ENCODE measurements around the gene PLXNA4.

Gene PLXNA4

DNA sequence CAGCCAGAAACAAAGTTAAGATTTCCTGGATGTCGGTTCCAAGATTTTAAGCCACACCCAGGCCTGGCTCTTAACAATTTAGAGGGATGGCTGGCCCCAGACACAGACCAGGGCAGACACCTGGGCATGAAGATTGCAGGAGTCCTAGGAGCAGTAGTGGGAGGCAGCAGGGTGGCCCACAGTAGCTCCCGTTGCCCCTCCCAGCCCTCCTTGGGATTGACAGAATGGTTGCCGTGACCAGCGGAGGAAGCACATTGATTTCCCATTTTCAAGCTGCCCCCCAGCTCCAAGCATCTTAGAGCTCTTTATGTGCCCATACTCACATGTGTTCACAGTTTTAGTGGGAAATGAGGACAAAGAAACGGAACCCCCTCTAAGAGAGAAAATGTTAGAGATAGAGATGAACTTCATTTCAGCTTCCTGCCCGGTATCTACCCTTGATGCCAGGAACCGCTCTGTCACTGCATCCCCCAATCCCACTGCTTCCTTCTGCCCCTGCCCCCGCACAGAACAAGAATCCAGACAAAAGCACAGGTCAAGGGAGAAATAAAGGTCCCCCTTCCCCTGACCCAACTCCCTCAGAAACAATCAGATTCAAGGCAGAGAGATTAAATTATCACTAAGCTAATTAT, 101.1 kb downstream of the PLXNA4 start:
- no peak for DNase-seq (ENCODE audit: low read depth, low spot score)

DNA sequence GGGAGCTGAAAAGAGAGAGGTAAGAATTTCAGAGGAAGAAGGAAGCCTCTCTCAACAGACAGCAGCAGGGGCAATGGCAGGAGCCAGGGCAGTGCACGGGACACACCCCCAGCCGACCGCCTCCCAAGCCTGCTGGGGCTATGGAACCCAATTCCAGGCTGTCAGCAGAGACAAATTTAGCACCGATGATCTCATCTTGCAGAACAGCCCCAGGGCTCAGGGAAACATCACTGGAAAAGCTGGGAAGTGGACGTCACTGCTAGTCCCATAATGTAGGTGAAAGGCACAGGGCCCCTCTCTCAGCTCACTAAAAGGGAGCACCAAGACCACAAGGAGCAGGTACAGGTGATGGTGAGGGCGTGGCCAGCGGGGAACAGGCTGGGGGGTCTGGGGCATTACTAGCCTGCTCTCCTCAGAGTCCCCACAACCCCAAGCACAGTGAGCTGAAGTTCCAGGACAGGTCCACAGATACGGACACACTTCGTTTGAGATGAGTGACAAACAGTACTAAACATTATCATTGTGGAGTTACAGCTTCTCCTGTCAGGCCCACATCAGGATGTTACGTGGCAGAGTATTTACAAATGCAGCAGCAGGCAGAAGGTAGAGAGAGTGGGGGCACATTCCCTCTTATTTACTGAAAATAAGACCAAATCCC, 103.7 kb downstream of the PLXNA4 start:
- no peak for DNase-seq (ENCODE audit: low read depth, low spot score)

DNA sequence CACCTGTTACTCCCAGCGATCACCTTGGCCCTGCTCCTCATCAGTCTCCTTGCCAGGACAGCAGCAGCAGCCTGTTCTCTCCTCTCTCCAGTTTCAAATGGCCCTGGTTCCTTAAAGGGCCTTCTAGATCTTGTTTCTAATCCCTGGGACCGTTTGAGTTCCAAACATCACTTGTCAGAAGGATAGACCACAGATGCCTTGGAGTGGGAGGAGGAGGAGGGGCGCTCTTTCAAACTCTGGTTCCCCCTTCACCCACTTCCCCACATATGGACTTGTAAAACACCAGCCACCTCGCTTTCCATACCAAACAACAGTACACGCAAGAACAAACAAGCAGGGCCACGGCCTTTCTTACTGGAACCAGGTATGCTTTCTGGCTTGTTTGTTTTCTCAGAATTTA, 104.8 kb downstream of the PLXNA4 start:
- DNase-seq (ENCODE audit: low read depth, low spot score): no peak

DNA sequence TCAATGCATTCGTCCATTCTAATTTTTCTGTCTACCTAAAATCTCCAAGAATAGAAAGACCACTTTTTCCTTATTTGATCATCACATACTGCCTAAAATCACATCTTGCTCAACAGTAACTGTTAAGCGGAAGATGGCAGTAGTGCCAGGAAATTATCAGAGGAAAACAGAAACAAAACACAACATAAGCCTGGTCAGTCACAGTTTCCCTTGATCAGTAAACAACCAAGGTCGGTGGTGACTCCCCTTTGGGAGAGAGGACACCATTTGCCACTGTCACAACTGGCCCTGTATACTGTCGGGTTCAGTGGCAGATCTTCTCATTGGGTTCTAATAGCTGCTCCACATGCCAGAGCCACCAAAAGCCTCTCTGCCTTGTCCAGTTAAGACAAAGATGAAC, 106.6 kb downstream of the PLXNA4 start:
- no peak for DNase-seq (ENCODE audit: low read depth, low spot score)

DNA sequence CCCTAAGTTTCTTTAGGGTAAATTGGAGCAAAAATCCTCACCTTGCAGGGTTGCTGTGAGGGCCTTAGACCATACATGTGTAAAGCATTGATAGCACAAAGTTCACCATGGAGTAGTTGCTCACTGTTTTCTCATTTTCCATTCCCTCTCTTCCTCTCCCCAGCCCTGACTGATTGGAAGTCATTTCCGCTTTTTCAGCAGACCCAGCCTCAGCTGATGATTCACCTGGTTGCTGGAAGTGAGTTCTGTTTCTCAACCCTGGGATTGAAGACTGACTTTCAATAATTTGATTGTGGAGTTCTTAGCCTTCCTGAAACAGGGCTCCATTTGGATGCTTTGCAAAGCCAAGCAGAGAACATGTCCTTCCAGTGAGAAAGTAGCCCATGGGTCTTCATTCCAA, 107.0 kb downstream of the PLXNA4 start:
- no peak for DNase-seq (ENCODE audit: low read depth, low spot score)

DNA sequence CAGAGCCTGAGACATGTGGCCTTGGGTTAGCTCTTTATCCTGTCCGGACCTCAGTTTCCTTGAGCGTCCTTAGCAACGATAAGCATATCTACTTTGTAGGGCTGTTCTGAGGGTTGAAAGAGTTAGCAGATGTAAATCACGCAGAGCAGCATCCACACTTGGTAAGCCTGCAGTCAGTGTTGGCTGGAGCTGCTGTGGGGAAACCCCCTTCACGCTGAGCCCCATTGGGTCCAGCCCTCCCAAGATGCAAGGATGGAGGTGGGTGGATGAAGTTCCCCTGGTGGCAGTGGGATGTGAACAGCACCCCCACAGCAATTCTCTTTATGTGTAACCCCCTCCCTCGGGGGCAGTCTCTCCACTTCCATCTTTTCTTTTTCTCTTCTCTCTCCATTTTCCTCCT, 109.9 kb downstream of the PLXNA4 start:
- no peak for DNase-seq (ENCODE audit: low read depth, low spot score)

DNA sequence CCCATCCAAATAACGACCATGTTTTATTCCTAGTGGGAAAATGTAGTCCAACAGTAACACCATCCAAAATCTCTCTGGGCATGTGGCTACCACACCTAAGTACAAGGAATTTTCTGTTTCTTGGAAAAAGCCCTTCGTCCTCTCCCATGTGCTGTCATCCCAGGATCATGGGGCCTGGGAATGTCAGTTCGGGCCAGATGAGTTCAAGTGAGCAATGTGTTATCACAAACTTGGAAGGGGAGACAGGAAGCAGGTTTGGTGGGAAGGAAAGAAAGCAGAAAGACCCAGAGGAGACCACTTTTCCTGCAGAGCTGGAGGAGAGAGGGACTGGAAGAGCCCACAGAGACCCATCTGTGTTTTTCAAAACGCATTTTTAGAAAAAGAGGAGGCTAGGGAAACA, 110.8 kb downstream of the PLXNA4 start:
- DNase-seq (ENCODE audit: low read depth, low spot score): no peak

DNA sequence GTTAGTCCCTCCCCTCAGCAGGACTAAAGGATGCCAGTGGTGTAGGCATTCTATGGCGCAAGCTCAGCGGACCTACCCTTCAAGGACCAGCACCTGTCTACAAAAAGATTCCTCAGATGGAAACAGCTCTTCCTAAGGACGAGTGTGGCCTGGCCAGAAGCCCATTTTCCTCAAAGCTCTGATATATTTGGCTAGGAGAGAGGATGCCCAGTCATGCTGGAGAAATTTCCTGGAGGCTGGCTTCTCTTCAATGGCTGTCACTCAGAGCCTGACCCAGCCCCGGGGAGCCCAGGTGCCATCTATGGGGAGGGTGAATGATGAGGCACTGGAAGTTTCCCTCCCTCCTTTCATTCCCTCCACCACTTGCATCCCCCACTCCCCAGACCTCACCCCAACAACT, 111.5 kb downstream of the PLXNA4 start:
- DNase-seq (ENCODE audit: low read depth, low spot score): no peak

DNA sequence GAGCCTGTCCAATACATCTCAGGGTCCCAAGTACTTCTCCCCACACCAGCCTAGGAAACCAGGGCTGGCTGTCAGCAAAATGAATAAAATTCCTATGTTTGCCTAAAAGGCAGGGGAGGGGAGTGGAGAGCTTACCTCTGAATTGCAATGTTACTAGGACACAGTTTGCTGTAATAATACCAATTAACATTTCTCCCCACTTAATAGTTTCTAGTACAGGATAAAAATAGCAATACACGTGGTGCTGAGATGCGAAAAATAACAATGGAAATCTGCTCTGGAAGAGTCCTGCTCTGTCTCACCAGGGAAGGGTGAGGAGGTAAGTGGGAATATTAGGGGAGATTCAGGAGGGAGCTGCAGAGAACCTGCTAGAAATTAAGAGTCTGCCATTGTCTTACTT, 112.3 kb downstream of the PLXNA4 start:
- no peak for DNase-seq (ENCODE audit: low read depth, low spot score)

DNA sequence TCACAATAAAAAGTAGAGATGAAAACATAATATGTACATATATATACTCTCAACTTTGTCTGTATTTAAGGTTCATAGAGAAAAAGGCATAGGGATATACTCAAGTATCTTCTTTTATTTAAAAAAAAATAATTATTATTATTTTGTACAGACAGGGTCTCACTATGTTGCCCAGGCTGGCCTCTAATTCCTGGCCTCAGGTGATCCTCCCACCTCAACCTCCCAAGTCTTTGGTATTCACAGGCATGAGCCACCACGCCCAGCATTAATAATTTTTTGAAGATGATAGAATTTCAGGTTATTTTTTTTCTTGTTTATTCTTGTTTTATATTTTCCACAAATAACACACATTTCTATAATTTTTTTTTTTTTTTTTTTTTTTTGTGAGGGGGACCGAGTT, 113.8 kb downstream of the PLXNA4 start:
- DNase-seq (ENCODE audit: low read depth, low spot score): no peak

DNA sequence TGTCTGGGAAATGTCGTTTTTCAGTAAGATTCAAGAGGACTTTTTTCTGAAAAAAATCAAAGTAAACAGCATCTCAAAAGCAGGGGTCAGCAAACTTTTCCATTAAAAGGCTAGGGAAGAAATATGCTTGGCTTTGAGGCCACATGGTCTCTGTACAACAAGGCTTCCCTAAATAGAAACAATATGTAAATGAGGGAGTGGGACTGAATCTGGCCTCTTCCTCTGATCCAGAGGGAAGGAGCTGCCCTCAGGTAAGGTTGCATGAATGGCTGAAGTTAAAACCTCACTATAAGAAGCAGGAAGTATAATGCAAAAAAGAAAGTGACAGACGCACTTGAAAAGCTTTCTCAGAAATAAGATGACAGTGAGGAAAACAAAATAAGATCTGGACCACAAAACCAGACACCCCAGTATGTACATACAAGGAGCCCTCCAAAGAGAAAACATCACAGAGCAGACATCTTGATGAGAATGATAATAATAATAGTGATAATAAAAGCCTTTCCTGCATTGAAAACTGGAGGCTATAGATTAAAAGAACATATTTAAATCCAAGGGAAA, 115.2 kb downstream of the PLXNA4 start:
- no peak for DNase-seq (ENCODE audit: low read depth, low spot score)

DNA sequence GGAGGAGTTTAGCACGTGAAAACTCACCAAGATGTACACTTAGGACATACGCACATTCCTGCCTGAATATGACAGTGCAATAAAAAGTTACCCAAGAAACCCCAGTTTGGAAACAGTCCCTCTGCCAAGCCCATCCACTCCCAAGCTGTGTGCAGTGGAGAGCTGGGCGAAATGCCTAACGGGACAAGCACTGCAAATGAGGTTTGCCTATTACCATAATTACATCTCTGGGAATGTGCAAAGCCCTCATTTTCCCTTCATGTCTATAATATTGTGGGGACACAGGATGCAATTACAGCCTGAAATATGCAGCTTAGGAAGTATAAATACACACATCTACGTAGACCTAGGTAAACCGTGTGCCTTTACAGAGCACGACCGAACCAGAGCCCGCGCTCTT, 117.5 kb downstream of the PLXNA4 start:
- DNase-seq (ENCODE audit: low read depth, low spot score): no peak

DNA sequence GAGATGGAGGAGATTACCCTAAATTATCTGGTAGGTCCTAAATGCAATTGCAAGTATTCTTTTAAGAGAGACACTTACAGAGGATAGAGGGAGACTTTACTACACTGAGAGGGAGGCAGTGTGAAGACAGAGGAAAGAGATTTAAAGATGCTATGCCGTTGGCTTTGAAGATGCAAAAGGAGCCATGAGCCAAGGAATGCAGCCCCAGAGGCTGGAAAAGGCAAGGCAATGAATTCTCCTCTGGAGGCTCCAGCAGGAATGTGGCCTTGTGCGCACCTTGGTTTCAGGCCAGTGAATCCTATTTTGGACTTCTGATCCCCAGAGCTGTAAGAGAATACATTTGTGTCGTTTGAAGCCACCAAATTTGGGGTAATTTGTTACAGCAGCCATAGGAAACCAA, 118.6 kb downstream of the PLXNA4 start:
- DNase-seq (ENCODE audit: low read depth, low spot score): no peak

DNA sequence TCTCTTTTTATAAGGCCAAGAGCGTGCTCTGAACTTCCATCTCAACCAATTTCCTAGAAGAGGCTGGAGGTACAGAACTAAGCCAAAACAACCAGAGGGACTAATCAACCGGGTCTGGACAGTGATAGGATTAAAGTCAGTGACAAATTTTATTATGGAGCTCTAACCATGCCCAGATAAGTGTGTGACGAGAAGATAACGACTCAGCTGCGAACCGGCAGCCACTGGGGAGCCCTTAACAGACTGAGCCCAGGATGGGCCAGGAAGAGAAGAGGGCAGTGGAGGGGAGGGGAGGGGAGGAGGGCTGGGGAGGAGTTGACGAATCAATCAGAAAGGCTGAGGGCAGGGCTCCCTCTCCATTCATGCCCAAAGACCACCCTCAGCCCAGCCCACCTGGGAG, 119.9 kb downstream of the PLXNA4 start:
- DNase-seq (ENCODE audit: low read depth, low spot score): no peak

DNA sequence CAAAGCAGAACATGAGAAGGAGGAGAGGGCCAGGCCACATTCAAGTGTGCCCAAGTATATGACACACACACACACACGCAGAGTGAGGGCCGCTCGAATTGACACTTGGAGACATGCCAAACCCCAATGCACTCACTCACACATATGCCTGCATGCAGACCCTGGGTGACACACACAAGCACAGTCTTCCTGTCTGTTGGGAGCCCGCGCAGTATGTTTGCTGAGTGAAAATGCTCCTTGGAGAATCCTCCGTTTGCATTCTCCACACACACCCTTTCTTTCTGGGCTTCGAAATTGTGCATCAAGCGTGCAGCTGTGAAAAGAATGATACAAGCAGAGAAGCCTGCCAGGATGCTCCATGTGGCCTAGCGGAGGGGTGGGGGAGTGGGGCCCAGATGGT, 120.9 kb downstream of the PLXNA4 start:
- no peak for DNase-seq (ENCODE audit: low read depth, low spot score)

DNA sequence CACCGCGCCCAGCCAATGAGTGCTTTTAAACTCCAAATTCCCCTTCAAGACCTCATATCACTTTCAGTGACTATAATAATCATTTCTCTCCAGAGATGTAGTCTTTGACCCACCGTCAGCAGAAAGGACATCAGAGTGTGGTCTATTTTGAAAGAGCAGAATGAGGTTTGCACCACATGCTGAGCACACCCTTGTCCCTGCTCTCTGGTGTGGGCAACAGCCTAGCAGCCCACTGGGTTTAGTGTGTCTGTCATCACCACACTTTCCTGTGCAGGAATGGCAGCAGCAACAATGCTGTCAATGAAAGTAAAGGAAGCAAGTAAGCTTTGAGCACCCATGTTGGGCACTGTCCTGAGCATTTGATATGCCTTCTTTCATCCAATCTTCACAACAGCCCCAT, 122.4 kb downstream of the PLXNA4 start:
- DNase-seq (ENCODE audit: low read depth, low spot score): no peak

DNA sequence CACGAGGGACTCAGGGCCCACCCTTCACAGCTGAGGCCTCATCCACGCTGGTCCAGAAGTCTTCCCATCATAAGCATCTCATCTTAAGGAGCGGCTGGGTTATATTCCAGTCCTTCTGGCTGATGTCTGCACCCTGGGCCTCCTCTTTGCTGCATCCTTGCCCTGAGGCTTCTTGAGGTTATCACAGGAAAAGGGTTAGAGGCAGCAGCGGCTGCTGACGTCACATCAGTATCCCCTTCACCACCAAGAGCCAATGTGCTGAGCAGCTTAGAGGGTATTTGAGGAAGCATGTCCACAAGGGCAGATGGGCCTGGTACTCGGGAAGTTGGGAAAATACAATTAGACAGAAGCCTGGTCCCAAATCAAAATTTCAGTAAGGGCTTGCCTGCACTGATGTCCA, 125.1 kb downstream of the PLXNA4 start:
- no peak for DNase-seq (ENCODE audit: low read depth, low spot score)

DNA sequence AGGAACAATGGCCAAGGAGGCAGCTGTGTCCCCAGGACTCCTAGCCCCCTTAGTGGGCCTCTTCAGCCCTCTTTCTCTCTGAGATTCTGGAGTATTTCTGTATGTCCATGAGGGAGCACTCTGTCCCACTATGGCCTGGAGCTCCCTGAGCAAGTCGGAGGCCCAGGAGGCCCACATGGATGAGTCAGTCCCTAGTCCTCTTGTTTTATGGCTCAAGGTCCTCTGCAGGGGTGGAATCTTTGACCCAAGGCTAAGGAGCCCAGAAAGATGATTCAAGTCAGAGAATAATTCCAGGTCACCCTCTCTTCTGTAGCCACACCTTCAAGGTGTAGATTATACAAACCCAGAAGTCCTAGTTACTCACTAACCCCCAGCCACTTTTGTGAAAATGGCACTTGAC, 125.6 kb downstream of the PLXNA4 start:
- DNase-seq (ENCODE audit: low read depth, low spot score): no peak

DNA sequence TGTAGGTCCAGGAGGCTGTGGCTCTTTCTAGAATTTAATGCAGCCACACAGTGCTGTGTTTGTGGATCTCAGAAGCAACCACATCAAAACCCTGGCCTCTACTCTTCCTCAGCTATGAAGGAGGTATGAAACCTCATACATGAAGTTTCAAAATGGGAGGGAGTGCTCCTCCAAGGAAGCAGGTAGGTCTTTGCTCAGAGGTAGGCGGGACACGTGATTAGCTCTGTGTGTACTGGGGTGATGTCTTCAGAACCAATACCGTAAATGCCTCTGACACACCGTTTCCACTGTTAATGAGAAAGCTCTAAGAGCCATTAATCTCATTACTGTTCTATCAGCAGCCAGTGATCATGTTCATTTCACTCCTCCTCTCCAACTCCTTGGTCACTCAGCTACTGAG, 126.1 kb downstream of the PLXNA4 start:
- no peak for DNase-seq (ENCODE audit: low read depth, low spot score)

DNA sequence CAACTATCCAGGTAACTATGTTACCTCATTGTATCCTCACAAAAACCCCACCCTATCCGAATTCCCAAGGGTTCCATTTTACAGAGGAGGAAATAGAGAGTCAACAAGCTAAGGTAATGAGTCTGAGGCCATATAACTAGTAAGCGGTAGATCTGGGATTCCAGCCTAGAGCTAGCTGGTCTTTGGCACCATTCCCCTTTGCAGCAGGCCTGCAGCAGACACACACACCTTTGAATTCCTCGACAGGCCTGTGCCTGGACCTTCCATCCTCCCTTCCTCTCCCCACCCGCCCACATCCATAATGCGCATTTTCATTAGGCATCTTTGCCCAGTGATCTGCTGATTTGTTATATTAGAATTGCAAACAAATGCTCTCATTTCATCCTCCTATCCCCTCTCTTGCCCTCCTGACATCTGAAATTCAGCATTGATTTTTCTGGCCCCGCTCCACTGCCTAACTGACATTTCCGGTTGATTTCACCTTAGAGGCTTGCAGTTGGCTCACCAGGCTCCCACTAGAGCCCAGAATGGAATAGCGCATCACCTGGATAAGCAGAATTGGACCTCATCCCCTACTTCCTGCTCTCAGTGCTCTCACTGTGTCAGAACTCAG, 129.5 kb downstream of the PLXNA4 start:
- DNase-seq (ENCODE audit: low read depth, low spot score): no peak

DNA sequence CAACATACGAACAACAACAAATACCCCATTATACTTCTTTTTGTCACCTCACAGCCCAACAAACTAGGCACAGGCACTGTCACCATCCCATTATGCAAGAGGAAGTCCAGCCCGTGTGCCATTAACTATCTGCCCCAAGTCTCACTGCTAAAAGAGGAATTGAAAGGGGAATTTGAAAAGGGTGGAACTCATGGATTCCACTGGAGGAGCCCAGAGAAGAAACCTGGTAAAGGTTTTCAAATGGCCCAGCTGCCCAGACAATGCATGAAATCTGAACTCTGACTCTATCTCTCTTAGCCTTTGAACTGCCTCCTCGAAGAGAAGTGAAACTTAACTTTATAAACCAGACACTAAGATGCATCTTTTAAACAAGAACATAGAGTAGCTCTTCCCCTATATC, 130.0 kb downstream of the PLXNA4 start:
- no peak for DNase-seq (ENCODE audit: low read depth, low spot score)

DNA sequence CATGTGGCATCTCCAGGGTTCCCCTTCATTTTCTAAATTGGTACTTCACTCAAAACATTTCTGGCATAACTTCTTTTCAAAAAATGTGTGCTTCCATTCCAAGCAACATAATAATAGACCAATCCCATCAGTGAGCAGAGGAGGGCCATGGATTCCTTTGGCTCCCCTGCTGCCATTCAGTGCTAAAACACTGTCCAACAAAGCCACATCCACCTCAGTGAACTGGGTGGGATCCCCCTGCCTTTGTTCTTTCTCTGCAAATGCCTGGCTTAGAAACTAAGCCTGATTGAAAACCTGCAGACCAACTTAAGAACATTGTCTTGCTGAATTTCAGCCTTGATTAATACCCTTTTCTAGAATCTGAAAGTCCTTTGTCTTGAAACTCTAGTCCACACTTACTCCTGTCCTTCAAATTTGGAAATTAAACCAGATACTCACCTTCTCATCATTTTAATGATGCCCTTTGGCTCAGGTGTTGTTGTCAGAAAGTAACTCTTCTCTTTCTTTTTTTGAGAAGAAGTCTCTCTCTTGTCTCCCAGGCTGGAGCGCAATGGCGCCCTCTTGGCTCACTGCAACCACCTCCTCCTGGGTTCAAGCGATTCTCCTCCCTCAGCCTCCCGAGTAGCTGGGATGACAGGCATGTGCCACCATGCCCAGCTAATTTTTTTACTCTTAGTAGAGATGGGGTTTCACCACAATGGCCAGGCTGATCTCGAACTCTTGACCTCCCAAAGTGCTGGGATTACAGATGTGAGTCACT, 132.3 kb downstream of the PLXNA4 start:
- no peak for DNase-seq (ENCODE audit: low read depth, low spot score)

Measured in iPS DF 19.7 (cell line).